Large intestine (tissue), 3 donors: ENCODE measurements around the gene TP53TG5. TPM values are rescaled to one million over a fixed set of nuclear protein-coding genes. Genes with fewer than 3 reads are reported as not detected.

ENCODE experiments used
- DNase-seq, 2 donors: peaks; one replicate each; pipeline versions ENCODE4 v3.0.0 to v3.0.0-alpha.2; 2013
- H3K27ac ChIP-seq: one replicate; pipeline ENCODE4 v1.5.1; 2013; ENCODE audit warnings: low read length
- H3K27me3 ChIP-seq: 2 replicates; pipeline ENCODE4 v1.6.1; 2013; ENCODE audit warnings: low read length; ENCODE audit not compliant: control insufficient read depth, insufficient read depth
- H3K36me3 ChIP-seq: 2 replicates; pipeline ENCODE4 v1.6.1; 2013; ENCODE audit warnings: low read length; ENCODE audit not compliant: control insufficient read depth, insufficient read depth
- H3K4me1 ChIP-seq: one replicate; pipeline ENCODE4 v1.6.1; 2013; ENCODE audit warnings: low read length; ENCODE audit not compliant: control insufficient read depth, insufficient read depth
- H3K4me3 ChIP-seq: one replicate; pipeline ENCODE4 v1.5.1; 2013; ENCODE audit warnings: low read length
- H3K9me3 ChIP-seq: one replicate; pipeline ENCODE4 v1.6.1; 2013; ENCODE audit warnings: mild to moderate bottlenecking, low read depth, low read length, moderate library complexity; ENCODE audit not compliant: control insufficient read depth
- WGBS: methylation state at CpG from one replicate; pipeline ENCODE4 v1.1.5; 2013; ENCODE audit warnings: low lambda C conversion rate; ENCODE audit not compliant: insufficient coverage; 5-methylcytosine and 5-hydroxymethylcytosine counted together
- polyA plus RNA-seq: library from polyadenylated mRNA; unstranded; fragments of 120-200 nt; gene quantifications from one replicate; pipeline ENCODE4 v1.2.1, GENCODE V29; 2013

TP53TG5 gene
- polyA plus RNA-seq, 1 donor = 0.78 TPM

DNA sequence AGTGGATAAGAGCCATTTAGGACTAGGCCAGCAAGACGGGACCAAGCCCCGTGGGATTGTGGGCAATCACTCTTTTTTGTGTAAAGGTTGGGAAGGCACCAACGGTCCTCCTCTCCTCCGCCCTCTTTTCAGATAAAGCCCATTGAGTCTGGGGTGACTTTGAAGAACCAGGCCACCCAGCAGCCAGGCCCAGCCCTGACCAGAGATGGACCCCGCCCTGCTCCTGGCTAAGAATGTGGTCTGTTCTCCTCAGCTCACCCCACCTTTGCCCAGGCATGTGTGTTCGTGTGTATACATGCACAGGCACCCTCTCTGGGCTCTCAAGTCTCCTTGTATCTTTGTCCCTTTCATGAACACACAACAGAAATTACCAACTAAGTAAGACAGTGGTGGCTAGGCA is 39.0 kb downstream of the TP53TG5 start:
- DNase-seq = peak in 1 of 2 donors; percentile 48
- peaks cover 21% of the 10 kb centered on the region for H3K36me3 ChIP-seq
- H3K27me3 ChIP-seq = no peaks in the 10 kb centered on the region
- H3K4me1 ChIP-seq = peaks cover 78% of the 10 kb centered on the region
- no peak overlapping the region for H3K4me3 ChIP-seq
- no peaks in the 10 kb centered on the region for H3K9me3 ChIP-seq
- no CpG with 5 or more reads among the region's 6 CpGs for WGBS
- H3K27ac ChIP-seq = peak overlapping the region; percentile 53

GRCh38 chr20:45338121-45339030 is 39.7 kb downstream of the TP53TG5 start:
- Histone ChIP-seq H3K9me3 (no peaks in the 10 kb centered on the region), H3K27me3 (no peaks in the 10 kb centered on the region), H3K4me1 (peaks cover 71% of the 10 kb centered on the region), H3K27ac (peak overlapping the region; percentile 53), H3K36me3 (peaks cover 21% of the 10 kb centered on the region), H3K4me3 (no peak overlapping the region)
- 40% methylated on average over 1 of the region's 11 CpGs for WGBS
- DNase-seq = no peak

GRCh38 chr20:45337367-45338120 is 40.6 kb downstream of the TP53TG5 start:
- no peak overlapping the region for H3K4me3 ChIP-seq
- H3K36me3 ChIP-seq = peaks cover 29% of the 10 kb centered on the region
- peak overlapping the region; percentile 53 for H3K27ac ChIP-seq
- no peaks in the 10 kb centered on the region for H3K9me3 ChIP-seq
- peak; percentile 54 to 76 for DNase-seq
- 7% methylated on average over 3 of the region's 15 CpGs for whole genome bisulfite sequencing
- no peaks in the 10 kb centered on the region for H3K27me3 ChIP-seq
- H3K4me1 ChIP-seq = peaks cover 63% of the 10 kb centered on the region

- H3K4me3 ChIP-seq = no peak overlapping the region
- no CpG with 5 or more reads among the region's 11 CpGs for WGBS
- peak; percentile 55 to 60 for DNase-seq
Measured at GRCh38 chr20:45336530-45337366, 41.4 kb downstream of the TP53TG5 start.

DNA sequence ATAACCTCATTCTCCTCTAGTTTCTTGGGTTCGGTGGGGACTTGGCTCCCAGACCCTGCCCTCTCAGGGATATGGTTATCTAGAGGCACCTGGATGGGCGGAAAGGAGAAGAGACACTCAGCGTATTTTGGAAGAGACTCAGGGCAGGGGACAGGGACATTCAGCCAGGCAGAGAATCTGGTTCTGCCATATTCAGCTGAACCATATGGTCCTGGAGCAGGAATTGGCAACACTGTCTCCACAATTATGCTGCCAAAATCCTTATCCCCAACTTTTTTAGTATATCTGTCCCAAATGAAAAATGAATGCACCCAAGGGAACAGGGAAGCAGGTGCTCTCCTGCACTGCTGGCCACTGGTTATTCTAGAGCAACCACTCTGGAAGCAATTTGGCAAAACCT is 47.6 kb downstream of the TP53TG5 start:
- Histone ChIP-seq H3K4me1 (no peaks in the 10 kb centered on the region), H3K27ac (no peak overlapping the region), H3K9me3 (no peaks in the 10 kb centered on the region), H3K4me3 (no peak overlapping the region), H3K36me3 (peaks cover 76% of the 10 kb centered on the region), H3K27me3 (no peaks in the 10 kb centered on the region)
- no CpG with 5 or more reads among the region's 3 CpGs for WGBS
- DNase-seq = no peak

More at GRCh38 chr20:45336530-45337366, 41.4 kb downstream of the TP53TG5 start:
- Histone ChIP-seq H3K27me3 (no peaks in the 10 kb centered on the region), H3K4me1 (peaks cover 56% of the 10 kb centered on the region), H3K9me3 (no peaks in the 10 kb centered on the region), H3K36me3 (peaks cover 33% of the 10 kb centered on the region), H3K27ac (peak overlapping the region; percentile 53)

GRCh38 chr20:45329497-45330319 is 48.4 kb downstream of the TP53TG5 start:
- no peak for DNase-seq
- Histone ChIP-seq H3K4me3 (no peak overlapping the region), H3K4me1 (no peaks in the 10 kb centered on the region), H3K27ac (no peak overlapping the region), H3K36me3 (peaks cover 73% of the 10 kb centered on the region), H3K9me3 (no peaks in the 10 kb centered on the region), H3K27me3 (no peaks in the 10 kb centered on the region)
- WGBS = no CpG with 5 or more reads among the region's 7 CpGs

- no peaks in the 10 kb centered on the region for H3K4me1 ChIP-seq
- peaks cover 75% of the 10 kb centered on the region for H3K36me3 ChIP-seq
- H3K4me3 ChIP-seq = no peak overlapping the region
- H3K9me3 ChIP-seq = no peaks in the 10 kb centered on the region
- no peaks in the 10 kb centered on the region for H3K27me3 ChIP-seq
- H3K27ac ChIP-seq = no peak overlapping the region
- no CpG with 5 or more reads among the region's 4 CpGs for WGBS
- DNase-seq = no peak
Measured at GRCh38 chr20:45328451-45328850, 49.7 kb downstream of the TP53TG5 start.

- DNase-seq = no peak
- no CpG with 5 or more reads among the region's 6 CpGs for WGBS
- no peak overlapping the region for H3K27ac ChIP-seq
- no peaks in the 10 kb centered on the region for H3K27me3 ChIP-seq
- no peaks in the 10 kb centered on the region for H3K4me1 ChIP-seq
- no peak overlapping the region for H3K4me3 ChIP-seq
- peaks cover 50% of the 10 kb centered on the region for H3K36me3 ChIP-seq
- H3K9me3 ChIP-seq = no peaks in the 10 kb centered on the region
Measured at GRCh38 chr20:45325371-45325770, 52.8 kb downstream of the TP53TG5 start.

- Histone ChIP-seq H3K9me3 (no peaks in the 10 kb centered on the region), H3K27ac (no peak overlapping the region), H3K4me1 (peaks cover 3% of the 10 kb centered on the region), H3K27me3 (peaks cover 3% of the 10 kb centered on the region), H3K36me3 (peaks cover 34% of the 10 kb centered on the region), H3K4me3 (no peak overlapping the region)
- no peak for DNase-seq
Measured at GRCh38 chr20:45323731-45324130, 54.4 kb downstream of the TP53TG5 start.
